H9 (cell line): ENCODE measurements around the gene DUSP10. TPM values are rescaled to one million over a fixed set of nuclear protein-coding genes. Genes with fewer than 3 reads are reported as not detected.

Experiments
- DNase-seq: peaks from one replicate; pipeline ENCODE4 v3.0.0-alpha.2; 2017
- H2AFZ ChIP-seq: one replicate; pipeline ENCODE4 v1.6.1; 2013; ENCODE audit warnings: mild to moderate bottlenecking, low read length, control low read depth, moderate library complexity
- H2AK5ac ChIP-seq: 2 replicates; pipeline ENCODE4 v1.6.1; 2013; ENCODE audit warnings: low read length, control low read depth, mixed read lengths; ENCODE audit not compliant: insufficient read length
- H2BK120ac ChIP-seq: one replicate; pipeline ENCODE4 v1.6.1; 2013; ENCODE audit warnings: low read depth, mild to moderate bottlenecking, low read length, control low read depth, inconsistent platforms; ENCODE audit not compliant: poor library complexity, severe bottlenecking
- H2BK12ac ChIP-seq: 2 replicates; pipeline ENCODE4 v1.6.1; 2013; ENCODE audit warnings: low read length, control low read depth, mixed read lengths, low read depth; ENCODE audit not compliant: insufficient read length
- H2BK15ac ChIP-seq: 2 replicates; pipeline ENCODE4 v1.6.1; 2013; ENCODE audit warnings: low read depth, low read length, control low read depth
- H2BK20ac ChIP-seq: one replicate; pipeline ENCODE4 v1.6.1; 2013; ENCODE audit warnings: low read depth, mild to moderate bottlenecking, low read length, control low read depth, inconsistent platforms; ENCODE audit not compliant: poor library complexity, severe bottlenecking
- H2BK5ac ChIP-seq: 2 replicates; pipeline ENCODE4 v1.6.1; 2013; ENCODE audit warnings: low read length, control low read depth, mixed read lengths; ENCODE audit not compliant: insufficient read length
- H3K14ac ChIP-seq: 2 replicates; pipeline ENCODE4 v1.6.1; 2013; ENCODE audit warnings: low read length, control low read depth; ENCODE audit not compliant: insufficient read depth
- H3K18ac ChIP-seq: 2 replicates; pipeline ENCODE4 v1.6.1; 2013; ENCODE audit warnings: low read depth, mild to moderate bottlenecking, mixed read lengths, low read length, control low read depth; ENCODE audit not compliant: insufficient read length
- H3K23ac ChIP-seq: 2 replicates; pipeline ENCODE4 v1.6.1; 2013; ENCODE audit warnings: low read length, control low read depth, mixed read lengths, low read depth; ENCODE audit not compliant: insufficient read length
- H3K23me2 ChIP-seq: 2 replicates; pipeline ENCODE4 v1.6.1; 2013; ENCODE audit warnings: low read depth, mild to moderate bottlenecking, mixed read lengths, low read length, control low read depth; ENCODE audit not compliant: insufficient read length, poor library complexity, severe bottlenecking
- H3K27ac ChIP-seq: 2 replicates; pipeline ENCODE4 v1.5.1; 2013; ENCODE audit warnings: low read length, control low read depth, mixed read lengths, low read depth; ENCODE audit not compliant: insufficient read length
- H3K27me3 ChIP-seq: 2 replicates; pipeline ENCODE4 v1.6.1; 2013; ENCODE audit warnings: low read length, control low read depth, inconsistent platforms; ENCODE audit not compliant: insufficient read depth
- H3K4ac ChIP-seq: 2 replicates; pipeline ENCODE4 v1.6.1; 2013; ENCODE audit warnings: low read depth, mild to moderate bottlenecking, control low read depth, inconsistent platforms, low read length, moderate library complexity
- H3K4me1 ChIP-seq: 2 replicates; pipeline ENCODE4 v1.6.1; 2013; ENCODE audit warnings: low read length, control low read depth, inconsistent platforms; ENCODE audit not compliant: insufficient read depth
- H3K4me2 ChIP-seq: 2 replicates; pipeline ENCODE4 v1.6.1; 2013; ENCODE audit warnings: low read length, control low read depth, mixed read lengths; ENCODE audit not compliant: insufficient read length, insufficient read depth
- H3K56ac ChIP-seq: 2 replicates; pipeline ENCODE4 v1.6.1; 2013; ENCODE audit warnings: low read depth, mild to moderate bottlenecking, mixed read lengths, low read length, control low read depth; ENCODE audit not compliant: insufficient read length
- H3K79me1 ChIP-seq: 2 replicates; pipeline ENCODE4 v1.6.1; 2013; ENCODE audit warnings: low read depth, mild to moderate bottlenecking, moderate library complexity, low read length, control low read depth, inconsistent platforms; ENCODE audit not compliant: insufficient read depth, poor library complexity, severe bottlenecking
- H3K79me2 ChIP-seq: 2 replicates; pipeline ENCODE4 v1.6.1; 2013; ENCODE audit warnings: low read length, control low read depth, inconsistent platforms; ENCODE audit not compliant: insufficient read depth
- H3K9ac ChIP-seq: 2 replicates; pipeline ENCODE4 v1.6.1; 2013; ENCODE audit warnings: low read length, control low read depth, mixed read lengths; ENCODE audit not compliant: insufficient read length; ENCODE audit errors: extremely low read depth
- H3K9me3 ChIP-seq: one replicate; pipeline ENCODE4 v1.6.1; 2013; ENCODE audit warnings: low read depth, low read length, inconsistent platforms; ENCODE audit not compliant: control insufficient read depth
- H3T11ph ChIP-seq: one replicate; pipeline ENCODE4 v1.6.1; 2013; ENCODE audit warnings: mild to moderate bottlenecking, low read length, control low read depth, inconsistent platforms
- H4K20me1 ChIP-seq: one replicate; pipeline ENCODE4 v1.6.1; 2013; ENCODE audit not compliant: control insufficient read depth, insufficient read length, insufficient read depth
- H4K5ac ChIP-seq: 2 replicates; pipeline ENCODE4 v1.6.1; 2013; ENCODE audit warnings: low read depth, mild to moderate bottlenecking, mixed read lengths, low read length, control low read depth; ENCODE audit not compliant: insufficient read length
- H4K8ac ChIP-seq: replicated peaks from 2 replicates; pipeline ENCODE4 v1.6.1; 2013; ENCODE audit warnings: low read length, control low read depth, mixed read lengths, low read depth; ENCODE audit not compliant: insufficient read length
- H4K91ac ChIP-seq: 2 replicates; pipeline ENCODE4 v1.6.1; 2013; ENCODE audit warnings: low read depth, mild to moderate bottlenecking, moderate library complexity, mixed read lengths, low read length, control low read depth; ENCODE audit not compliant: insufficient read length
- H3K27ac Mint-ChIP-seq, 3 experiments: 2 replicates in 2 of 3; 3 replicates in 1 of 3; pipeline ENCODE4 v1.8.0; 2020 to 2021; ENCODE audit warnings: mixed read lengths in 3 of 3, mild to moderate bottlenecking in 1 of 3, moderate library complexity in 1 of 3
- H3K27me3 Mint-ChIP-seq: 2 replicates; pipeline ENCODE4 v1.8.0; 2021; ENCODE audit warnings: low read depth, mild to moderate bottlenecking, moderate library complexity, mixed read lengths
- H3K36me3 Mint-ChIP-seq, 3 experiments: 2 replicates in 2 of 3; 3 replicates in 1 of 3; pipeline ENCODE4 v1.8.0; 2020 to 2021; ENCODE audit warnings: low read depth in 3 of 3, mixed read lengths in 3 of 3; ENCODE audit not compliant: insufficient read depth in 1 of 3
- H3K4me1 Mint-ChIP-seq, 2 experiments: 2 replicates each; pipeline ENCODE4 v1.8.0; 2020; ENCODE audit warnings: mixed read lengths in 2 of 2
- H3K4me3 Mint-ChIP-seq, 2 experiments: 2 replicates in 1 of 2; 3 replicates in 1 of 2; pipeline ENCODE4 v1.8.0; 2020 to 2021; ENCODE audit warnings: mild to moderate bottlenecking in 2 of 2, mixed read lengths in 2 of 2, moderate library complexity in 1 of 2
- H3K9me3 Mint-ChIP-seq, 2 experiments: 2 replicates in 1 of 2; 3 replicates in 1 of 2; pipeline ENCODE4 v1.8.0; 2020; ENCODE audit warnings: mild to moderate bottlenecking in 2 of 2, mixed read lengths in 2 of 2, moderate library complexity in 1 of 2
- CTCF ChIP-seq: fragments of 200-600 bp; sonication (generic); conservative IDR thresholded peaks from 3 replicates; pipeline ENCODE4 v1.8.0; 2021; ENCODE audit warnings: antibody characterized with exemption, mild to moderate bottlenecking
- total RNA-seq: library from RNA; stranded (reverse); gene quantifications from 2 replicates; pipeline ENCODE4 v1.2.1, GENCODE V29; 2021

The DUSP10 gene
- total RNA-seq, 1 experiment from 2014 or later, result 2.0 TPM

- Histone ChIP-seq H3K4me2 (no peak overlapping the region), H2AK5ac (no peak overlapping the region), H3K27me3 (no peaks in the 10 kb centered on the region), H3K9me3 (no peaks in the 10 kb centered on the region), H3K27ac (no peak overlapping the region), H2BK120ac (no peak overlapping the region), H3K4ac (no peak overlapping the region), H3T11ph (no peak overlapping the region), H4K5ac (no peak overlapping the region), H3K18ac (no peak overlapping the region), H4K91ac (no peak overlapping the region), H3K23ac (no peak overlapping the region), H3K79me2 (no peaks in the 10 kb centered on the region), H3K14ac (no peak overlapping the region), H2BK15ac (no peak overlapping the region), H2AFZ (no peak overlapping the region), H3K4me1 (no peaks in the 10 kb centered on the region), H2BK20ac (no peak overlapping the region), H3K56ac (no peak overlapping the region), H2BK5ac (no peak overlapping the region), H3K79me1 (no peaks in the 10 kb centered on the region), H4K8ac (no peak overlapping the region), H4K20me1 (no peaks in the 10 kb centered on the region), H3K9ac (no peak overlapping the region), H3K23me2 (no peaks in the 10 kb centered on the region), H2BK12ac (no peak overlapping the region)
- no peaks in the 10 kb centered on the region for H3K27me3 Mint-ChIP-seq
- H3K9me3 Mint-ChIP-seq, result no peaks in the 10 kb centered on the region
- peaks cover 16% of the 10 kb centered on the region in 2 experiments for H3K4me1 Mint-ChIP-seq
- H3K27ac Mint-ChIP-seq, result no peak overlapping the region
- DNase-seq, result no peak
- TF ChIP-seq CTCF, result no peak
- H3K36me3 Mint-ChIP-seq, result no peaks in the 10 kb centered on the region
- no peak overlapping the region for H3K4me3 Mint-ChIP-seq
These were observed 78.6 kb downstream of the DUSP10 start for GRCh38 chr1:221663321-221663720.
